OCI-LY3 (cell line): ENCODE measurements around the gene RFTN1.

Source experiments
- H2AFZ ChIP-seq: fragments of 200-600, 300-600 bp; shearing (Covaris generic); 2 replicates; pipeline ENCODE4 v1.6.0; 2014; ENCODE audit warnings: antibody characterized with exemption, low read depth, low read length
- H3K27ac ChIP-seq: fragments of 200-600, 300-600 bp; sonication (generic); 2 replicates; pipeline ENCODE4 v1.5.1; 2014; ENCODE audit warnings: mild to moderate bottlenecking, low read length, moderate library complexity, mixed read lengths
- H3K27me3 ChIP-seq: fragments of 200-600, 300-600 bp; sonication (generic); 2 replicates; pipeline ENCODE4 v1.6.1; 2014; ENCODE audit warnings: low read depth, low read length, mixed read lengths
- H3K36me3 ChIP-seq: fragments of 200-600, 300-600 bp; sonication (generic); replicated peaks from 2 replicates; pipeline ENCODE3; 2014; ENCODE audit warnings: low read depth, low read length, mixed read lengths
- H3K4me1 ChIP-seq: fragments of 300-600, 200-600 bp; sonication (generic); 2 replicates; pipeline ENCODE4 v1.6.1; 2014; ENCODE audit warnings: low read length, mixed read lengths
- H3K4me2 ChIP-seq: fragments of 200-600, 300-600 bp; sonication (generic); 2 replicates; pipeline ENCODE4 v1.6.1; 2014; ENCODE audit warnings: low read length, mixed read lengths
- H3K4me3 ChIP-seq: fragments of 300-600, 200-600 bp; sonication (generic); 2 replicates; pipeline ENCODE4 v1.5.1; 2014; ENCODE audit warnings: antibody characterized with exemption, mild to moderate bottlenecking, low read length, moderate library complexity
- H3K79me2 ChIP-seq: fragments of 300-600, 200-600 bp; shearing (Covaris generic); 2 replicates; pipeline ENCODE4 v1.6.1; 2014; ENCODE audit warnings: mild to moderate bottlenecking, low read length, mixed read lengths
- H3K9ac ChIP-seq: fragments of 300-600, 200-600 bp; shearing (Covaris generic); 2 replicates; pipeline ENCODE4 v1.6.0; 2014; ENCODE audit warnings: mild to moderate bottlenecking, low read length, moderate library complexity
- H3K9me3 ChIP-seq: fragments of 200-600, 300-600 bp; shearing (Covaris generic); 2 replicates; pipeline ENCODE4 v1.6.1; 2014; ENCODE audit warnings: low read length, mixed read lengths; ENCODE audit not compliant: insufficient read depth
- H4K20me1 ChIP-seq: fragments of 200-600, 300-600 bp; sonication (generic); 2 replicates; pipeline ENCODE4 v1.6.1; 2016; ENCODE audit warnings: low read length, mixed read lengths; ENCODE audit not compliant: insufficient read depth
- CTCF ChIP-seq: fragments of 200-600, 300-600 bp; sonication (generic); IDR thresholded peaks from 2 replicates; pipeline ENCODE4 v1.5.1; 2014; ENCODE audit warnings: antibody characterized with exemption, low read length, low read depth
- EZH2phosphoT487 ChIP-seq: fragments of 200-600 bp; shearing (Covaris generic); IDR thresholded peaks from 2 replicates; pipeline ENCODE4 v1.6.1; 2018; ENCODE audit warnings: antibody characterized with exemption, mixed run types, low read depth

Gene RFTN1

GRCh38 chr3:16370872-16371740 lies 142.4 kb downstream of the RFTN1 start:
- peaks cover 69% of the 10 kb centered on the region for H3K79me2 ChIP-seq
- H3K4me1 ChIP-seq: peaks cover 50% of the 10 kb centered on the region
- peaks cover 80% of the 10 kb centered on the region for H3K36me3 ChIP-seq
- no peaks in the 10 kb centered on the region for H3K9me3 ChIP-seq
- H3K27ac ChIP-seq: no peak overlapping the region
- 0 out of 2 replicates have a peak overlapping the region, but pooled peaks have one; percentile 57 for H3K4me2 ChIP-seq
- no peaks in the 10 kb centered on the region for H3K27me3 ChIP-seq
- H2AFZ ChIP-seq: no peak overlapping the region
- TF ChIP-seq EZH2phosphoT487: no peak
- no peak overlapping the region for H3K4me3 ChIP-seq
- H3K9ac ChIP-seq: no peak overlapping the region
- H4K20me1 ChIP-seq: peaks cover 79% of the 10 kb centered on the region

GRCh38 chr3:16370503-16370871 lies 143.0 kb downstream of the RFTN1 start:
- TF ChIP-seq EZH2phosphoT487 (no peak), CTCF (no peak)
- H3K27ac ChIP-seq: no peak overlapping the region
- no peak overlapping the region for H3K4me3 ChIP-seq
- H3K27me3 ChIP-seq: no peaks in the 10 kb centered on the region
- H3K36me3 ChIP-seq: peaks cover 78% of the 10 kb centered on the region
- peaks cover 50% of the 10 kb centered on the region for H3K4me1 ChIP-seq
- H3K9me3 ChIP-seq: no peaks in the 10 kb centered on the region
- no peak overlapping the region for H3K9ac ChIP-seq
- H3K79me2 ChIP-seq: peaks cover 68% of the 10 kb centered on the region
- no peak overlapping the region for H2AFZ ChIP-seq
- H3K4me2 ChIP-seq: no peak overlapping the region
- H4K20me1 ChIP-seq: peaks cover 83% of the 10 kb centered on the region

- H3K36me3 ChIP-seq: peaks cover 77% of the 10 kb centered on the region
- H3K27me3 ChIP-seq: no peaks in the 10 kb centered on the region
- peaks cover 70% of the 10 kb centered on the region for H3K79me2 ChIP-seq
- peaks cover 87% of the 10 kb centered on the region for H4K20me1 ChIP-seq
- no peak overlapping the region for H3K4me3 ChIP-seq
- TF ChIP-seq CTCF: no peak
- no peak for TF ChIP-seq EZH2phosphoT487
- no peak overlapping the region for H3K27ac ChIP-seq
- H3K9me3 ChIP-seq: no peaks in the 10 kb centered on the region
- peaks cover 45% of the 10 kb centered on the region for H3K4me1 ChIP-seq
- no peak overlapping the region for H2AFZ ChIP-seq
- no peak overlapping the region for H3K9ac ChIP-seq
- H3K4me2 ChIP-seq: no peak overlapping the region
Measured at GRCh38 chr3:16369885-16370284, 143.6 kb downstream of the RFTN1 start.

- H2AFZ ChIP-seq: no peak overlapping the region
- H3K9me3 ChIP-seq: no peaks in the 10 kb centered on the region
- H4K20me1 ChIP-seq: peaks cover 90% of the 10 kb centered on the region
- no peak overlapping the region for H3K27ac ChIP-seq
- no peak overlapping the region for H3K4me2 ChIP-seq
- no peaks in the 10 kb centered on the region for H3K27me3 ChIP-seq
- peaks cover 82% of the 10 kb centered on the region for H3K36me3 ChIP-seq
- no peak overlapping the region for H3K9ac ChIP-seq
- peaks cover 39% of the 10 kb centered on the region for H3K4me1 ChIP-seq
- no peak for TF ChIP-seq CTCF
- no peak for TF ChIP-seq EZH2phosphoT487
- no peak overlapping the region for H3K4me3 ChIP-seq
- peaks cover 67% of the 10 kb centered on the region for H3K79me2 ChIP-seq
Measured at GRCh38 chr3:16369276-16369675, 144.2 kb downstream of the RFTN1 start.
